GM18502 (cell line): Measurements from ENCODE around the gene SUGCT.
A peak's percentile ranks its signal among the peaks of the same experiment; 100 is the strongest.

Source experiments
- ATAC-seq: cut with Tn5 transposase; IDR thresholded peaks from one replicate; pipeline ENCODE4 v1.9.1; 2021; ENCODE audit warnings: mild to moderate bottlenecking; ENCODE audit not compliant: unreplicated experiment, poor library complexity

The SUGCT gene

GRCh38 chr7:40545739-40546138, 410.9 kb downstream of the SUGCT start:
- ATAC-seq = no peak

DNA sequence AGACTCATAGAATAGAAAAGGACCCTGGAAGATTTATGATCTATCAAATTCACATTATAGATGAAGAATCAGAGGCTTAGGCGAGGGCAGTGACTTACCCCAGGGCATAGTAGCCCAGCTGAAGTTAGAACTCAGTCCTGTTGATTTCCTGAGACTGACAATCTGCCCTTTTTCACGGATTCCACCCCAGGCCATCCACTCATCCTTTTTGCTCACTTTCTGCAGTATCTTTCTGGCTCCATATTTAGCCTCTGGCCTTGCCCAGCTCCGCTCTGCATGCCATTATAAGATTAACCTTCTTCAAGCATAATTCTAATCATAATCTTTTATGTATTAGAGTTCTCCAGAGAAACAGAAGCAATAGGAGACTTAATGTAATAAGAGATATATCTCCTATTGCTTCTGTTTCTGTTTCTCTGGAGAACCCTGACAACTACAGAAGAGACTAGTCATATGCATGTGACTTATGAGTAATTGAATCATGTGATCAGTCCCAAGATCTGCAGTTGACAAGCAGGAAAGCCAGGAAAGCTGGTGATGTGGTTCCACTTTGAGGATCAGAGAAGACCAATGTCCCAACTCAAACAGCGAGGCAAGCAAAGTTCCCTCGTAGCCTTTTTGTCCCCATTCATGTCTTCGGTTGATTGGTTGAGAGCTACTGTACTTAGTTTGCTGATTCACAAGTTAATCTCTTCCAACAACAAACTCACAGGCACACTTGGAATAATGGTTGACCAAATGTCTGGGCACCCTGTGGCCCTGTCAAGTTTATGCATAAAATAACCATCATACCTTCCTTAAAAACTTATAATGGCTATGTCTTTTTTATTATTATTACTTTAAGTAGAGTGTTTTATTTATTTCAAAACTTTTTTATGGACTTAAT, 412.1 kb downstream of the SUGCT start:
- ATAC-seq = no peak

DNA sequence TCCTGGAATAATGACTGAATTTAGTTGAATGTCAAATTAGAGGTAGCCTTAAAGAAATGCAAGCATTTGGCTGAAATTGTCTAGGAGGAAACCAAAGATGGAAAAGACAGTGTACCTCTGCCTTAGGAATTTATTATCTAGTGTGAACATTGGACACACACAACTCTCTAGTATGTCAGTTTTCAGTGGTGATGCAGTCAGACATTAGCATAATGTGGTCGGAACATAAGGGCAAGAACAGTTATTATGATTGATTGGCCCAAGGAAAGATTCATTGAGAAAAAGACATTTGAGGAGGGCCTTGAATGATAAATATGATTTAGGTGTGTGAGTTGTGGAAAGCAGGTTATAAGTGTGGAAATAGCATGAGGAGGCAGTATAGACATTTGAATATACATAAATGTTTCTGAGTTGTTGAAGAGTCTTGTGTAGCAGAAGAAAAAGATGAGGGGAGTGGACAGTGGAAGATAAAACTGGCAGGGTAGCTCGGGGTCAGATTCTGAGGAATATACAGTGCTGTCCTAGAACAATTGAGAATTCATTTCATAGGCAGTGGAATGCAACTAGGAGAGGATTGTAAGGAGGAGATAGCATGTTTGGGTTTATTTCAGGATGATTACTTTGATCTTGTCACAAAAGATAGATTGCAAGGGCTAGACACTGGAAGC, 414.7 kb downstream of the SUGCT start:
- no peak for ATAC-seq

- ATAC-seq = peak; percentile 89
Observed at GRCh38 chr7:40551685-40552576, 417.1 kb downstream of the SUGCT start.

DNA sequence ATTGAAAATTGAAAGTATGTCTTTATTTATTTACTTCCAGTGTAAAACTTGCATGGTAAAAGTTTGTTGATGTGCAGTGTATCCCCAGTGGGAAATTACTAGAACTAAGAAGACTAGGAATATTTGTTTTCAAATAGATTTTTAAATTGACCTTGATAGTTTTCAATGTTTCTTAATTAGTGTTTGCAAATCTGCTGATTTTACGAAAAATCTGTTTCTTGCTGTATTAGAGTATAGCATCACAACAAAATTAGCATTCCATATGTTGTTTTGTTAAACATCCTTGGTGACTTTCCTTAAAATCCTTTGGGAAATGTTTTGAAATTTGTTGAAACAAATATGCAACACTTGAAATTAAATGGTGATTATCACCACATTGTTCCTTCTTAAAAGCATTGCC, 425.9 kb downstream of the SUGCT start:
- ATAC-seq = no peak

GRCh38 chr7:40566879-40567278, 432.1 kb downstream of the SUGCT start:
- no peak for ATAC-seq

GRCh38 chr7:40569326-40569725, 434.5 kb downstream of the SUGCT start:
- no peak for ATAC-seq

DNA sequence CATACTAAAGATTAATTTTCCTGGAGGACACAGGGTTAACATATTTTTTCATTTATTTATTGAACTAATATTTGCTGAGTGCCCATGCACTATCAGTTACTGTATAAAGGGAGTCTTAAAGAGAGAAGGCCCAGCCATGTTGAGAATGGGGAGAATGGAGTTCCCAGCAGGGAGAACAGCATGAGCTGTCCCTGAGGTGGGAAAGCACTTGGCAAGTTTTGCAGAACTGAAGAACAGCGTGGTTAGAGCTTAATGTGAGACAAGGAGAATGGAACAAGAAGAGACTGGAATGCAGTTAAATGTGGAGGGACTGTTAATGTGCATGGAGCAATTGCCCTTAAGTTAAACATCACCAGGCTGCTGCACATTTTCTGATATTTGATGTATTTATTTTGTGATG, 435.4 kb downstream of the SUGCT start:
- ATAC-seq = no peak

DNA sequence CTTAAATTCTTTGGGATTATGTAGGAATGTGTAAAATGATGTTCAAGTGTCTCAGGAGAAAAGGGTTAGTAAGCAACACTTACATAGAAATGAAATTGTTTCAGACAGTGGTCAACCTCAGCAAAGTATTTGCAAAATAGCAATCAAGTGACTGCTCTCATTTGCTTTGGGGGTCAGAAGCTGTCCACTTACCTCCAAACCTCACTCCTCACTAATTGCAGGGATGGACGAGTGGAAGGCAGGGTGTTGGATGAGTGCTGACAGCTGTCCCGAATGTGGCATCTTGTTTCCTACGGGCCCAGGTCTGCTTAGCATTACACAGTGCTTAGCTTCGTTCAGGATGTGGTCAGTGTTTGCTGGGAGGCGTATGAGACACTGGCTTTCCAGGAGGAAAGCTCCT, 437.0 kb downstream of the SUGCT start:
- ATAC-seq = no peak

DNA sequence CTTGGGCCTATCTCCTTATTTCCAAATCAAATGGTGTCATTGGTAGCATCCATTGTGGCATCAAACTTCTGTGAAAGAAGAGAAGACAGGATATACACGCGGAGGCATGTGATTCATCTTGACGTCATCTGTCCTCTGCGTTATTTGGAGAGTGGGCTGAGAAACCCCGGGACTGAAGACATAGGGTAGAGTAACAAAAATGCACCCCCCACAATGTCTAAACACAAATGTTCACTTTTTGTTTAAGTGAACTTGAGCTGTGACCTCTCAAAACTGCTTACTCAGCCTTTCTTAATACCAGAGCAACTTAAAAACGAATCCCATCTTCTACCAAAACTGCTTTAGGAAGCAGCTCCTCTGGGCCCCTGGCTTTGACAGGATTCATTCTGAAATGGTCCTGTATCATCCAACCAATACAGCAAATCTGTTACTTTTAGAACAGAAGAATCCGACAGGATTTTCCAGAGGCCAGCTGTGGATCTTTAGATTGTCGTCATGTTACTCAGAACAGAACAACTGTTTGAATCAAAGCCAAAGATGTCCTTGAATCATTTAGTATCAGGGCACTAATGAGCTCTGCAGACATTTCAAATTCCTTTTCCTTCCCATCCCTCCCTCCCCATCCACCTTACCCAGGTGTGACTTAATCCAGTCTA, 438.1 kb downstream of the SUGCT start:
- ATAC-seq = no peak

GRCh38 chr7:40579401-40579800, 444.6 kb downstream of the SUGCT start:
- ATAC-seq = no peak

- ATAC-seq = no peak
Observed at GRCh38 chr7:40580776-40581175, 446.0 kb downstream of the SUGCT start.

DNA sequence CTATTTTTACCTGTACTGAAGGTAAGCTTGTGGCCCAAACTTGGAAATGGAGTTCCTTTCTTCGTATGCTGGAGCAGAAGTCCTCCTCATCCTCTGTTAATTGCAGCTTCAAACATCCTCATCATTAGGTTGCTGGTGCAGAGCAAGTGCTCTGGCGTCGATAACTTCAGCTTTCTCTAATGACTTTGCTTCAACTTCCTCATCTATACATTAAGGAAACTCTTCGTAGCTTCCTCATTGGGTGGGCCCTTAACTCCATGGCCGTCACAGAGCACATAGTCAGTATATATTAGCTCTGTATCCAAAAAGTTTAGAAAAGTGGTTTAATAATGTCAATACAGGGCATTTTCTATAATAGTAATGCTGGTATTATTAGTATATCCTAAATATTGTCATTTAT, 447.7 kb downstream of the SUGCT start:
- no peak for ATAC-seq

DNA sequence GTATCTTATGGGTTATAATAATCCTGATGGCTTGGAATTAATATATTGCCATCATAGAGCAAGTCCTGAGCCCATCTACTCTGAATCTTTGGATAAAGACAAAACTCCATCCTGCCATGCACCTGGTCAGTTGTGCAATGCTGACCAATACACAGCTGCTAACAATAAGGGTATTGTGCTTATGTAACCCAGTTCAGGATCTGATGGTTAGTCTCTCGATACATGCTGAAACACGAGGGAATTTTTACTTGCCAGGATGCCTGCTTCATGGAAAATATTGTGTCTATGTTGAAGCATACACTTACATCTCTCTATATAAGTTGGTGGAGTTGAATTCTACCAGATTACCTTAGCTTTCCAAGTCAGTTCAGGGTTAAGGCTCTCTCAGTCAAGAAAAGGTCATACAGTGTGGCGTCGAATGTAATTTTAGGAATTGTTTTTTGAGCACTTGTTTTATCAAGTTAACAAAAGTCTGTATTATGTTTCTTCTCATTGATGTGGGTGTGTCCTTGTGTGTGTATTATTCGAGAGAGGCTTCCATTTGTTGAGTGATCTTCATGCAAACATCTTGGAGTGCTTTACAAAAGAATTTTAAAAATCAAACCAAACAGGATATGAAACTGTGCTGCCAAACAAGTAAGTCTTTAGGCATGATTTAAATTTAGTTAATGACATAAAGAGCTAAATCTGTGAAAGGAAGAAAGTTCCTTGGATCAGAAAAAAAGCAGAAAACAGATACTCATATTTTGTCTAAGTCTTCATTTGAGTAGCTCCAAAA, 449.1 kb downstream of the SUGCT start:
- ATAC-seq = no peak

DNA sequence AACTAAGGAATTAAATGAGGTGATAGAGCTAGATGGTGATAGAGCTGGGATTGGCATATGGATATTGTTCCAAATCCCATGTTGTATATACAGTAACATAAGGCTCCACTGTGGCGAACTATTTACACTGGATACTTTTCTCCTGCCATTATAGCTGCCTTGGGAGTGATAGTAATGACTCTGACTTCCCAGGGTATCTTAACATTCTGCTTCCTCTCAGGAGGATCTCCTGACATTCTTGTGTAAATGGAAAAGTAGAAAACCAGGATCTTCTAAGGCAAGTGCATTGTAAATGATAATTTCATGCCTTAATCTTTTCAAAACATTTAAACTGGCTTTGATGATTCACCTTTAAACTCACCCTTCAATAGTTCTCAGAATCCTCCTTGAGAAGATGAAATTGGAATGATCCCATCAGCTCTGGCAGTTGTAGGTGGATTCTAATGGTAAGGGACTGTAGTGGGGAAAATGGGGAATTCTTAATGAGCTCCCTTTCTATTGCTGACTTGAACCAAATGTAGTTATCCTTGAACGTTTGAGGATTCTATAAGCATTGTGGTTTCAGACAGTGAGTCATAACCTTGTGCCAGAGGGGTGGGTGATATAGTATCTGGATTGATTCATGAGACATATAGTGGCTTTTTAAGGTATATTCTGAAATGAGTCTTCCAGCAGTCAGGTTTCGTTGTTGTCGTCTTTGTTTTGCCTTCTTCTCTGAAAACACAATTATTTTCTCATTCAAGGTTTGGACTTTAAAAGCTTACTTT, 450.0 kb downstream of the SUGCT start:
- ATAC-seq = no peak

DNA sequence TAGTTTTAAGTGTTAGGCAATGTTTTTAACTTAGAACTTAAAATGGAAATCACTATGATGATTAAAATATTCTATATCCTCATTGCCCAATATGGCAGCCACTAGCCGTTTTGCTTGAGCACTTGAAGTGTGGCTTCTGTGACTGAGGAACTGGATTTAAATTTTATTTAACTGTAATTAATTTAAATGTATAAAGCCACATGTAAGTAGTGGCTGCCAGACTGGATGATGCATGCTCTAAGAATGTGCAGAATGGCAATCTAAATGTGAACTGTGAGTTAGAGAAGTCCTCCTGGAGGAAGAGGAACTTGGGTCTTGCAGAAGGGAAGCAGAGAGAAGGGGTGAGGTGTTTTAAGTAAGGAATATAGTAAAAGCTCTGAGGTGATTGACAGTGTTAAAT, 451.4 kb downstream of the SUGCT start:
- no peak for ATAC-seq

- ATAC-seq = no peak
Observed at GRCh38 chr7:40587419-40587818, 452.6 kb downstream of the SUGCT start.

DNA sequence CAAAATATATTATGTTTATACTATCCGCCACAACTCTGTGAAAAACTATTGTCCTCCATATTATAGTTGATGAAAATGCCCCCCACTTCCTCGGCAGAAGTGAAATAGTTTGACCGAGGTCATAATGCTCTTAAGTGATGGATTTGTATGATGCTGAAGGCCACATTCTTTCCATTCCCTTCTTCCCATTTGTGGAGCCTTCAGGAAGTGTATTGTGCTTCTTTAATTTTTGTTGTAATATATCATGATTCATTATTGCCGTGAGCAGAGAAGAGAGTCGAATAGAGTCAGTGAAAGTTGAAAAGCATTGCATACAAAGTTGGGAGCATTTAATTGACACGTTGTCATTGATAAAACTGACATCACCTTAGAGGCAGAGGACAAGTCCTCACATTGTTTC, 460.3 kb downstream of the SUGCT start:
- ATAC-seq = no peak

GRCh38 chr7:40595832-40596231, 461.0 kb downstream of the SUGCT start:
- ATAC-seq = no peak
